IPS-20b (cell line): ENCODE measurements around the gene IGF1R.

Experiments
- H3K27ac ChIP-seq: one replicate; pipeline ENCODE4 v1.5.1; 2013; ENCODE audit warnings: low read length
- H3K27me3 ChIP-seq: 2 replicates; pipeline ENCODE4 v1.6.1; 2013; ENCODE audit warnings: mild to moderate bottlenecking, low read length, inconsistent platforms; ENCODE audit not compliant: insufficient read depth
- H3K36me3 ChIP-seq: 2 replicates; pipeline ENCODE4 v1.6.1; 2013; ENCODE audit warnings: low read depth, mild to moderate bottlenecking, inconsistent platforms, low read length, moderate library complexity; ENCODE audit not compliant: insufficient read depth
- H3K4me1 ChIP-seq: 2 replicates; pipeline ENCODE4 v1.6.1; 2013; ENCODE audit warnings: mild to moderate bottlenecking, control low read depth, inconsistent platforms, low read length, moderate library complexity; ENCODE audit not compliant: insufficient read depth
- H3K4me3 ChIP-seq: 2 replicates; pipeline ENCODE4 v1.5.1; 2013; ENCODE audit warnings: mild to moderate bottlenecking, low read length, inconsistent platforms
- H3K9ac ChIP-seq: 2 replicates; pipeline ENCODE4 v1.6.1; 2013; ENCODE audit warnings: low read depth, mild to moderate bottlenecking, inconsistent platforms, low read length, moderate library complexity
- H3K9me3 ChIP-seq: 2 replicates; pipeline ENCODE4 v1.6.1; 2013; ENCODE audit warnings: mild to moderate bottlenecking, low read depth, low read length, inconsistent platforms; ENCODE audit not compliant: insufficient read depth

Gene IGF1R

DNA sequence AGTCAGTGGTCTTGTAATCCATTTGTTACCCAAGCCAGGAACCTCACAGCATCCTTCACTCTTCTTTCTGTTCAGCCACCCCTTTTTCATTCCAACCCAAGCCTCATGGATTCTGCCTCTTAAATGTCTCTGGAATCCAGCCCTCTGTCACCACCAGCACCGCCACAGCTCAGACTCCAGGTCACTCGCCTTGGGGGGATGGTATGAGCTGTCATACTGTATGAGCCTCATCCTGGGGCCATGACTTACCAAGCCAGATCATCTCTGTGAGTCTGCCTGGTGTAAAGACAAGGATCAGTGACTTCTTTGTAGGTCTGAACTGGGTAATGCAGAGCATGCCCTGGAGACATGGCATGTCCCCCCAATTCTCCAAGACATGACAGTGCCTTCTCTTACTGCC is 279.7 kb downstream of the IGF1R start:
- Histone ChIP-seq H3K27ac (no peak overlapping the region), H3K9me3 (no peaks in the 10 kb centered on the region), H3K9ac (no peak overlapping the region), H3K36me3 (peaks cover 90% of the 10 kb centered on the region), H3K4me3 (no peak overlapping the region), H3K4me1 (no peaks in the 10 kb centered on the region), H3K27me3 (no peaks in the 10 kb centered on the region)

GRCh38 chr15:98930576-98930975 is 282.2 kb downstream of the IGF1R start:
- Histone ChIP-seq H3K4me3 (no peak overlapping the region), H3K9ac (no peak overlapping the region), H3K27me3 (no peaks in the 10 kb centered on the region), H3K9me3 (no peaks in the 10 kb centered on the region), H3K27ac (no peak overlapping the region), H3K4me1 (no peaks in the 10 kb centered on the region), H3K36me3 (peaks cover 83% of the 10 kb centered on the region)

DNA sequence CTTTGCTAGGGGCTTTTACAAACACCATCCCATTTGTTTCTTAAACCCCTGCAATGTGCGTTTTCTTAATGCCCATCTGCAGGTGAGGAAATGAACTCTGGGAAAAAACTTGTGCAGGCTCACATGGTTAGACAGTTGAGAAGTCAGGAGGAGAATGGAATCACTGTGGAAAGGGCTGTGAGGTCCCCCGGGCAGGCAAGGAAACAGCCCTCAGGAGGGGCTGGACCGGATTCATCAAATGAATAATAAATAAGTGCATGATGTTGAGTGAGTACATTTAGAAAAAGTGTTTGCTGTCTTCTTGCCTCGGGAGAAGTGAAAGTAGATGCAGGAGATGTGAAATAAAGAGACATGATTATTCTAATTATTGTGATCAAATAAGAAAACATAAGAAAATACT is 282.7 kb downstream of the IGF1R start:
- Histone ChIP-seq H3K36me3 (peaks cover 83% of the 10 kb centered on the region), H3K27ac (no peak overlapping the region), H3K9ac (no peak overlapping the region), H3K27me3 (no peaks in the 10 kb centered on the region), H3K4me1 (no peaks in the 10 kb centered on the region), H3K9me3 (no peaks in the 10 kb centered on the region), H3K4me3 (no peak overlapping the region)

GRCh38 chr15:98933406-98933805 is 285.1 kb downstream of the IGF1R start:
- no peaks in the 10 kb centered on the region for H3K9me3 ChIP-seq
- H3K4me3 ChIP-seq, result no peak overlapping the region
- H3K27me3 ChIP-seq, result no peaks in the 10 kb centered on the region
- no peaks in the 10 kb centered on the region for H3K4me1 ChIP-seq
- H3K27ac ChIP-seq, result no peak overlapping the region
- H3K36me3 ChIP-seq, result peaks cover 85% of the 10 kb centered on the region
- H3K9ac ChIP-seq, result no peak overlapping the region

- H3K4me1 ChIP-seq, result no peaks in the 10 kb centered on the region
- peak overlapping the region; percentile 43 for H3K27ac ChIP-seq
- H3K27me3 ChIP-seq, result no peaks in the 10 kb centered on the region
- H3K4me3 ChIP-seq, result no peak overlapping the region
- H3K9me3 ChIP-seq, result no peaks in the 10 kb centered on the region
- H3K9ac ChIP-seq, result no peak overlapping the region
- peaks cover 89% of the 10 kb centered on the region for H3K36me3 ChIP-seq
Observed at GRCh38 chr15:98935736-98936135, 287.4 kb downstream of the IGF1R start.

GRCh38 chr15:98937413-98938104 is 289.2 kb downstream of the IGF1R start:
- H3K9ac ChIP-seq, result no peak overlapping the region
- no peaks in the 10 kb centered on the region for H3K4me1 ChIP-seq
- H3K36me3 ChIP-seq, result peaks cover 90% of the 10 kb centered on the region
- H3K27me3 ChIP-seq, result no peaks in the 10 kb centered on the region
- H3K9me3 ChIP-seq, result no peaks in the 10 kb centered on the region
- no peak overlapping the region for H3K4me3 ChIP-seq
- no peak overlapping the region for H3K27ac ChIP-seq

- Histone ChIP-seq H3K36me3 (peaks cover 90% of the 10 kb centered on the region), H3K9me3 (no peaks in the 10 kb centered on the region), H3K27ac (no peak overlapping the region), H3K9ac (no peak overlapping the region), H3K4me1 (no peaks in the 10 kb centered on the region), H3K4me3 (no peak overlapping the region), H3K27me3 (no peaks in the 10 kb centered on the region)
Observed at GRCh38 chr15:98938105-98938417, 289.7 kb downstream of the IGF1R start.

DNA sequence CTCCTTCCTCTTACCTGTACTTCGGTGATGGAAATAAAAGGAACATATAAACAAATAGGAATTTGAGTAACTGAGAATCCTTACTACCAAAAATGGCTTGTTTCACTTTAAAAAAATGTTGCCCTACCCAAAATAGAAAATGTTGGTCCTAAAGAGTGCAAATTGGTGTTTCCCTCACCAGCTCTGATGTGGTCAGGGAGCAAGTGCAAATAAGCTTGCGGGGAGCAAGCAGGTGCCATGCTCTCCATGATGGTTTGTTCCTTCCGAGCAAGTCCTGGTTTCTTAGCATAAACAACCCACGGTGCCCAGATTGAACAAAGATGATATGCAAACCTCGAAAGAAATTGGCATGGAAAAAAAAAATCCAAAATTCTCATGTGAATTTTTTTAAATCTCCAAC is 290.5 kb downstream of the IGF1R start:
- Histone ChIP-seq H3K4me3 (no peak overlapping the region), H3K9ac (no peak overlapping the region), H3K9me3 (no peaks in the 10 kb centered on the region), H3K36me3 (peaks cover 96% of the 10 kb centered on the region), H3K4me1 (no peaks in the 10 kb centered on the region), H3K27me3 (no peaks in the 10 kb centered on the region), H3K27ac (no peak overlapping the region)

DNA sequence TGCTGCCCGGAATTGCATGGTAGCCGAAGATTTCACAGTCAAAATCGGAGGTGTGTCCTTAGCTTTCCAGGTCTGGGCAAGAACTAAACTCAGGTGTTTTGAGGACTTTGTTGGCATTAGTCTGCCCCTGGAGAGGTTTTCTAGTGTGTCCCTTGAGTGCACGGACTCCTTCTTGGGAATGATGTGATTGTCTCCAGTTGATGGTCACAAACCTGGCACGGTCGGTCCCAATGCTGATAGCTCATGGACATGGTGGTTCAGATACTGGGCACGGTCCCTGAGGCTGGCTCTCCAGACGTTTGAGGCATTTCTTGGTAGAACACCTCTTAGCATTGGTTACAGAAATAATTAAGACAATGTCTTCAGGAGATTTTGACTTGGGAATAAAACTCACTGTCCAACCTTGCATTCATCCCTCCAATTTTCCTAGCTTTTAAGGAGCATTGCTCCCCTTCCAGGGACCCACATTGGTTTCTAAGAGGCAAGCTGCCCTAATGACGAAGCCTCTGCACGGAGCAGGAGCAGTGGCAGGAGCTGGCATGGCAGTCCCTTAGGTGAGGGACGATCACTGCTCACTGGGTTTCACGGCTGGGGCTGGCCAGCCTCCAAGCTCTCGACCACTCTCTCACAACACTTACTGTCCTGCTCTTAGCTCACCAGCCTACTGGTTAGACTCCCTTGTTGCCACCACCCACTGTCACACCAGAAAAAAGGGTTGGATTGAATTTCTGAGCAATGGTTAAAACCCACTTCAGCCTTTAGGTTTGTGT is 291.2 kb downstream of the IGF1R start:
- H3K9me3 ChIP-seq, result no peaks in the 10 kb centered on the region
- no peak overlapping the region for H3K4me3 ChIP-seq
- H3K27ac ChIP-seq, result no peak overlapping the region
- H3K27me3 ChIP-seq, result no peaks in the 10 kb centered on the region
- H3K36me3 ChIP-seq, result peaks cover 97% of the 10 kb centered on the region
- no peak overlapping the region for H3K9ac ChIP-seq
- H3K4me1 ChIP-seq, result no peaks in the 10 kb centered on the region

GRCh38 chr15:98941595-98942255 is 293.4 kb downstream of the IGF1R start:
- H3K27me3 ChIP-seq, result no peaks in the 10 kb centered on the region
- no peak overlapping the region for H3K4me3 ChIP-seq
- no peak overlapping the region for H3K27ac ChIP-seq
- H3K9me3 ChIP-seq, result no peaks in the 10 kb centered on the region
- no peak overlapping the region for H3K9ac ChIP-seq
- no peaks in the 10 kb centered on the region for H3K4me1 ChIP-seq
- peaks cover 96% of the 10 kb centered on the region for H3K36me3 ChIP-seq

GRCh38 chr15:98942431-98942830 is 294.1 kb downstream of the IGF1R start:
- Histone ChIP-seq H3K27me3 (no peaks in the 10 kb centered on the region), H3K27ac (no peak overlapping the region), H3K9me3 (no peaks in the 10 kb centered on the region), H3K9ac (no peak overlapping the region), H3K36me3 (peaks cover 96% of the 10 kb centered on the region), H3K4me3 (no peak overlapping the region), H3K4me1 (no peaks in the 10 kb centered on the region)

- H3K4me1 ChIP-seq, result no peaks in the 10 kb centered on the region
- H3K9me3 ChIP-seq, result no peaks in the 10 kb centered on the region
- no peak overlapping the region for H3K27ac ChIP-seq
- no peak overlapping the region for H3K4me3 ChIP-seq
- H3K27me3 ChIP-seq, result no peaks in the 10 kb centered on the region
- peaks cover 96% of the 10 kb centered on the region for H3K36me3 ChIP-seq
- H3K9ac ChIP-seq, result no peak overlapping the region
Observed at GRCh38 chr15:98943051-98943508, 294.7 kb downstream of the IGF1R start.
